Right ventricle myocardium superior (tissue), 1 donor: ENCODE measurements around the gene C4orf33. TPM values are rescaled to one million over a fixed set of nuclear protein-coding genes. Genes with fewer than 3 reads are reported as not detected.
"Not testable (repeated sequence)": the region's sequence is repeated elsewhere in the genome, so short reads cannot be mapped to it uniquely, and the experiment has no call there.

Experiments
- ATAC-seq: fragments of 200-7000 bp; cut with Tn5 transposase; one replicate; pipeline ENCODE4 v1.9.1; 2020; ENCODE audit warnings: mild to moderate bottlenecking; ENCODE audit not compliant: poor library complexity
- DNase-seq: peaks from one replicate; pipeline ENCODE4 v3.0.0-alpha.2; 2020
- intact Hi-C: fragments of 100-400 bp; cut with DNase I; formaldehyde crosslinking; loops from one replicate; pipeline ENCODE4 v1.11.2; 2022
- long read RNA-seq: library from polyadenylated mRNA; unstranded; transcript quantifications from one replicate; pipeline ENCODE4 v2.0.0, GENCODE V29; 2021
- total RNA-seq: library from RNA; stranded (reverse); fragmentation: NEBNext Ultra II Directional; extraction: Animal tissue kit (Norgen Biotek cat#: 25700); gene quantifications from one replicate; pipeline ENCODE4 v1.2.1, GENCODE V29; 2021
- donor health status: DM: no; HTN: yes; CAD: no; lungs with severe emphysema.

C4orf33 gene
- 3.3 TPM for total RNA-seq
- long read RNA-seq, full-length matches to known transcripts = 5 of 9 reads
- long read RNA-seq, partial matches to known transcripts = 0 of 9 reads
- long read RNA-seq, other reads (novel, unspliced or antisense) = 4 of 9 reads

DNA sequence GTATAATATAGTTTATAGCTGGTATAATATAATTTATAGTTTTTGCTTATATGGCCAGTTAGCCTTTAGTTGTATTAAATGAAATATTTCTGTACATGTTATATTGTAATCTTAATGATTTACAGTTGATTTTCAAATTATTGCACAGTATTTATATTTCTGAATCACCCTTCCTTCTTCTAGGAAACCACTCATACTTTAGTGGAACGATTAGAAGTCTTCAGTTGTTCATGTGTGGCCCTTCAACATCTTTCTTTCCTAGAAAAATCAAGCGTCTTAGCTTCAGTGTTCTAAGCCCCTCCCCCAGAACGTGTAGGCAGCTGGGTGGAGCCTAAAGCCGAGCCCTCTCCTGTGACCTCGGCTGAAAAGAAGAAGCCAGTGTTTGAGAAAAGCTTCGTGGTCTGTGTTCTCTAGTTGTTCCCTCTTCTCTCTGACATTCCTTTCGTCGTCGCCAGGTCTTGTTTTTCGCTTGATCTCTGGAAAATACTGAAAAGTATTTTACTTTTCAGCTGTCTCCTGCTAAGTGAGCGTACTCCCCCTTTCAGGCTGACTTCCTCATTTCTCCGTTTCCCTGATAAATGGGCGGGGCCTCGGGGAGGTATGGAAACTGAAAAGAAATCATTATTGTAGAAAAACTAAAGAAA lies at the start of gene C4orf33:
TSS of gene C4orf33 (plus strand) at position 342 of the 644 bp plus-strand sequence. CDS start 6,459 bp downstream, outside the sequence.
- peak; percentile 78 for DNase-seq
- intact Hi-C loops = no loop called here

GRCh38 chr4:129059028-129059427 lies 36.9 kb upstream of the C4orf33 start:
- ATAC-seq (no peak), DNase-seq (no peak)
- intact Hi-C loops = no loop called here

More for the DNA sequence above, at the start of gene C4orf33:
- ATAC-seq = peak; percentile 62

DNA sequence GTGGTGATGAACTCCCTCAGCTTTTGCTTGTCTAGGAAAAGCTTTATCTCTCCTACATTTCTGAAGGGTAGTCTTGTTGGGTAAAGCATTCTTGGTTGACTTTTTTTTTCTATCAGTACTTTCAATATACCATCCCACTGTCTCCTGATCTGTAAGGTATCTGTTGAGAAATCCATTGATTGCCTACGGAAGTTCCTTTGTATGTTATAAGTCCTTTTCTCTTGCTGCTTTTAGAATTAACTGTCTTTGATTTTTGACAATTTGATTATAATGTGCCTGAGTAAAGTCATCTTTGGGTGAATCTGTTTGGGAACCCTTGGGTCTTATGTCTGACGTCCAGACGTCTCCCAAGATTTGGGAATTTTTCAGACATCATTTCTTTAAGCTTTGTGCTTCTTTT lies 33.4 kb upstream of the C4orf33 start:
- DNase-seq (no peak), ATAC-seq (no peak)
- intact Hi-C loops = no loop called here

- intact Hi-C loops = no loop called here
- no peak for DNase-seq
- ATAC-seq = no peak
Measured at GRCh38 chr4:129063640-129064039, 32.3 kb upstream of the C4orf33 start.

DNA sequence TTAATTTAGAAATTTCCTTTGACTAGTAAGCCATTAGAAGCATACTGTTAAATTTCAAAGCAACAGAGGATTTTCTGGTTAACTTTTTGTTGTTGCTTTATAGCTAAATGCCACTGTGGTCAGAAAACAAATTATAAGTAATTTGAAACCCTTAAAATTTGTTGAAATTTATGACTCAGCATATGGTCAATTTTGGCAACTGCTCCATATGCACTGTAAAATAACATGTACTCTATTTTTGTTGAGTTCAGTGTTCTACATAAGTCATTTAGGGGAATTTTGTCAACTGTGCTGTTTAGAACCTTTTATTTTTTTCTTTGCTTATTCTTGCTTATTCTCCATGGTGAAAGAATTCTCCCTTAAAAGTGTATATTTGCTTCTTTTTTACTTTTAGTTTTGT lies 31.2 kb upstream of the C4orf33 start:
- no peak for ATAC-seq
- intact Hi-C loops = no loop called here
- DNase-seq = no peak

- ATAC-seq, intact Hi-C loops: not testable (repeated sequence)
Measured at GRCh38 chr4:129069537-129069936, 26.4 kb upstream of the C4orf33 start.

DNA sequence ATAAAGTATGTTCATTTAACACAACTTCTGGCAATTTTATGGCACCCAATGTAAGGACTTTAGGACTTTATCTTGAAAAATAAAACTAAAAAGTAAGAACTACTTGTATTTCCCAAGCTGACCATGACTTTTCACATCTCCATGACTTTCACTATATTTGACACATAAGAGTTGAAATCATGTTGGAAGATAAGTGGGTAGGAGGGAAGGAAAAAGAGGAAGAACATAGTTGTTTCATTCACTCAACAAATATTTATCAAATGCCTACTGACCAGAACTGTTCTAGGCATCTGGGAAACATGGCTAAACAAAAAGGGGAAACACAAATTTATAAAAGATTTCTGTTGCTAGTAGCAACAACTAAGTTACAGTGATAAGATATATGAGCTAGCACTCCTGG lies 18.6 kb upstream of the C4orf33 start:
- intact Hi-C loops = no loop called here
- no peak for ATAC-seq
- no peak for DNase-seq

More at GRCh38 chr4:129069537-129069936, 26.4 kb upstream of the C4orf33 start:
- DNase-seq = not testable (repeated sequence)

DNA sequence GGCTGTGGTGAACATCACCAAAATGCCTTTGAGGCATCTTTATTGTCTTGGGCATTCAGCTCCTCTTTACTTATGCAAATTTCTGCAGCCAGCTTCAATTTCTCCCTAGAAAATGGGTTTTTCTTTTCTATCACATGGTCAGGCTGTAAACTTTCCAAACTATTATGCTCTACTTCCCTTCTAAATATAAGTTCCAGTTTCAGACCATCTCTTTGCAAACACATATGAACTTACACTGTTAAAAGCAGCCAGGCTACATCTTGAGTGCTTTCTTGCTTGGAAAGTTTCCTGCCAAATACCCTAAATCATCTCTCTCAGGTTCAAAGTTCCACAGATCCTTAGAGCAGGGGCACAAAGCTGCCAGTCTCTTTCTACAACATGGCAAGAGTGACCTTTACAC lies 15.8 kb upstream of the C4orf33 start:
- ATAC-seq (no peak), DNase-seq (no peak)
- intact Hi-C loops = no loop called here

DNA sequence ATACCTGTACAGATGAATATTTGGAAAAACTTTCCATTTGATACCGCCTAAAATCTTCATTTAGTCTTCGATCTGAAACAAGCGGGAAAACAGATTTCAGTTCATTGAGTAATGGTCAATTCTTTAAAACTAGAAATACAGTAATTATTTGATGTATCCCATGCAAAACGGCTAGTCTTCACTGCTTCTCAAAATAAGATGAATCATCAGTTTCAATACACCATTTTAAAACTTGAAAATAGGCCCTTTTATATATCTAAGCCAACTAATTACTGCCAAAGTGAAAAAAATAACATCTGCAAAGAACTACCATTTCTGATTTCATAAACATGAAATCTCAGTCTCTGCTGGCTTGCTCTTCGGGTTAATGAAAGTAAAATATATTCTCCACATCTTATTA lies 13.7 kb upstream of the C4orf33 start:
- DNase-seq (no peak), ATAC-seq (no peak)
- intact Hi-C loops = no loop called here

GRCh38 chr4:129085472-129085871 lies 10.5 kb upstream of the C4orf33 start:
- intact Hi-C loops = no loop called here
- DNase-seq = no peak
- no peak for ATAC-seq

GRCh38 chr4:129087516-129087915 lies 8.4 kb upstream of the C4orf33 start:
- intact Hi-C loops = no loop called here
- ATAC-seq (no peak), DNase-seq (no peak)

- DNase-seq = no peak
- ATAC-seq = peak; percentile 26
- intact Hi-C loops = no loop called here
Measured at GRCh38 chr4:129092631-129093190, 3.2 kb upstream of the C4orf33 start.

DNA sequence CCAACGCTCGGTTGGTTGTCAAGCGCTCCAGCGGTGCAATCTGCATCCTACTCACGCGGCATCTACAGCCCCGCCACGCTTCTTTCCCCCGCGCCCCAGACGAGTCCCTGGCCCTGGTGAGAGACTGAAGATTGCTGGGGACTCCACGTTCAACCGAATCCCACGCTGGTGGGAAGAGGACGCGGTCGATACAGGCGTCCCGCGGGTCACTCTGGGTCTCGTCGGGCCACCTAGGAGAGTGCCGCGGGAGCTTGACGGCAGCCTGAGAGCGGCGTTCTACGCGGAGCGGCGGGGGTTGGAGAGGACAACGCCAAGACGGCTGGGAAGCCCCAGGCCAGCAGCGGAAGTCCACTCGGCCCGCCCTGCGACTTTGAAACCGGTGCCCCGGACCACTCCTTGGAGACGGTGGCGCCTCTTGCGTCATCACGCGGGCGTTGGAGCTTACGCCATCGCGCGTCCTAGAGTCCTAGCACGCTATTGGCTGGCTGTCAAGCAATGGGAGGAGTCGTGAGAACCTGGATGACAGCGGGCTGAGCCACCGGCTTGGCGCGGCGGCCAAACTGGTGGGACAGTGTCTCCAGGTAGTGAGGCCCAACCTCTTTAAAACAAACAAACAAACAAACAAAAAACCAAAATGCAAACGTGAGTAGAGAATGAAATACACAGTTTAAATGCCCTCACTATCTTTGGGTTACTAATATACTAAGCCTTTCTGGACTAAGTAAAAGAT lies 2.6 kb upstream of the C4orf33 start, which contains the start of gene SCLT1:
TSS of gene SCLT1 (minus strand) at position 349 of the 730 bp plus-strand sequence. CDS start 436 bp downstream, outside the sequence.
- intact Hi-C loops = no loop called here
- peak; percentile 99 for ATAC-seq
- peak; percentile 99 for DNase-seq

DNA sequence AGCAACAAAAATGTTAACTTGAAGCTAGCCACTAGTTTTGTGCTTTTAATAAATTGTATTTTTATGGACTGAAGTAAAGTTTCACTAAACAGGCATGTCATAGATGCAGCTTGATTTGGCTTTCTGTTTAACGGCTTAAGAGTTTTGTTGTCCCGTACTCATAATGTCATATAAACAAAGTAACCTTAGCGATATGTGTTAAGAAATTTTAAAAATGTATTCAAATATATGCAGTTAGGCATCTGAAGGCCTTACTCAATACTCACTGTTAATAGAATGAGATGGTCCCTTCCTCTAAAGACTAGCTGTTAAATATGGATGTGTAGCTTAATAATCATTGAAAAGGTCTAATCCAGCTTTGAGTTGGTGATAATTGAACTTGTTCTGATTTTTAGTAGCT lies 1.6 kb upstream of the C4orf33 start:
- no peak for ATAC-seq
- no peak for DNase-seq
- intact Hi-C loops = no loop called here

GRCh38 chr4:129098531-129099001 lies 2.6 kb downstream of the C4orf33 start:
- ATAC-seq (no peak), DNase-seq (no peak)
- intact Hi-C loops = no loop called here

DNA sequence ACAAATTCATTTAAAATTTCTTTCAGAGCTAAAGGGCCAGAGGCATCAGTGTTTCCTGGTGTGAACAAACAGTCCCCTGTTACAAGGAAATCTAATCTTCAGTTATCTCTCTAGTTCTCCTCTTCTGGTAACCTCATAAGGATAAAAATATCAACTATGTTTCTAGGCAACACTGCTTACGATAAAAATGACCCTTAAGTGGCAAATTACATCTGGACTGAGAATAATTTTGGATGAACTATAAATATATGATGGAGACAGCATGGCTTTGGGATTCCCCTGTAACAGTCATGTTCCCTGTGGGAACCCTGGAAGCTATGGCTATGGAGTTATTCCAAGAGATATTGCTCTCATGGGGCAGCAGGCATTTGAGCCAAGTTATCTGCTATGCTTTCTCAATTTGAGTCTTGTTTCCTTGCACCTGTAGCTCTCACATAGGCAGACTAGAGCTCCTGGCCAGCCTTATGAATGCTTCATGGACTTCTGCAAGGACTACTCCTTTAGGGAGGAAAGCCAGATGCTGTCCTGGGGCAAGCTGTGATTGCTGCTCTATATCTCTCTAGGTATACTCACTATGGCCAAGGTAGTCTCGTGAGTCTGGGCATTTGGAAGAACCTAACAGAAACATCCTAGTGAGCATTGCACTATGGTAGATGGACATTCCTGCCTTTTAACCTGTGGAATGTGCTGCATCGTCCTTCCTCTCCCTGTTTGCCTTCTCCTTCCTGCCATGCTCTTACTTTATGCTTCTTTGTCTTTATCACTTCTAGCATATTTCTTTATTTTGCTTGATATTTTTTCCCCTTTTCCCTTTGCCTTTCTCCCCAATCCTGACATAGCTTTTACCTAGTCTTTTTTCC lies 14.2 kb downstream of the C4orf33 start:
- ATAC-seq = peak; percentile 71
- intact Hi-C loops = no loop called here
- no peak for DNase-seq

GRCh38 chr4:129110931-129111330 lies 15.0 kb downstream of the C4orf33 start:
- intact Hi-C loops = no loop called here
- no peak for DNase-seq
- ATAC-seq = no peak

- intact Hi-C loops = no loop called here
- DNase-seq (no peak), ATAC-seq (no peak)
Measured at GRCh38 chr4:129111919-129112318, 16.0 kb downstream of the C4orf33 start.

GRCh38 chr4:129113434-129113833 lies 17.5 kb downstream of the C4orf33 start:
- no peak for ATAC-seq
- no peak for DNase-seq
- intact Hi-C loops = no loop called here
